Thoracic aorta (tissue), 2 donors: ENCODE measurements around the gene PCDHGB7. TPM values are rescaled to one million over a fixed set of nuclear protein-coding genes. Genes with fewer than 3 reads are reported as not detected.
"Not testable (repeated sequence)": the region's sequence is repeated elsewhere in the genome, so short reads cannot be mapped to it uniquely, and the experiment has no call there.

Experiments
- ATAC-seq: fragments of 150-250 bp; one replicate; pipeline ENCODE4 v1.8.0; 2017; ENCODE audit warnings: low read depth; ENCODE audit not compliant: insufficient number of reproducible peaks, low FRiP score
- DNase-seq: peaks from one replicate; pipeline ENCODE4 v3.0.0-alpha.2; 2020; ENCODE audit warnings: low spot score
- H3K27ac ChIP-seq, 2 donors: fragments of 200-600 bp; sonication (generic); 1 replicate in 1 of 2; 2 replicates in 1 of 2; pipeline ENCODE4 v1.5.1; 2016; ENCODE audit warnings: mild to moderate bottlenecking in 2 of 2, moderate library complexity in 2 of 2
- H3K27me3 ChIP-seq: fragments of 200-600 bp; sonication (generic); replicated peaks from 2 replicates; pipeline ENCODE4 v1.6.0; 2016; ENCODE audit warnings: mild to moderate bottlenecking; ENCODE audit not compliant: insufficient read depth
- H3K36me3 ChIP-seq: fragments of 200-600 bp; sonication (generic); one replicate; pipeline ENCODE4 v1.5.1; 2016
- H3K4me1 ChIP-seq, 2 donors: fragments of 200-600 bp; sonication (generic); 1 replicate in 1 of 2; 2 replicates in 1 of 2; pipeline versions ENCODE4 v1.5.1 to v1.6.0; 2016; ENCODE audit warnings: low read depth in 2 of 2, mild to moderate bottlenecking in 1 of 2; ENCODE audit not compliant: control insufficient read depth in 1 of 2
- H3K4me3 ChIP-seq: fragments of 200-600 bp; sonication (generic); 2 replicates; pipeline ENCODE4 v1.5.1; 2016; ENCODE audit warnings: mild to moderate bottlenecking
- H3K9me3 ChIP-seq: fragments of 200-600 bp; sonication (generic); 2 replicates; pipeline ENCODE4 v1.5.1; 2016
- CTCF ChIP-seq: fragments of 200-600 bp; sonication (generic); IDR thresholded peaks from one replicate; pipeline ENCODE4 v1.5.1; 2019; ENCODE audit warnings: antibody characterized with exemption
- total RNA-seq, 2 donors: library from RNA; depleted of rRNA; stranded (reverse); fragments of >200 nt; gene quantifications; one replicate each; pipeline versions ENCODE4 v1.1.0 to v1.2.3, GENCODE V29; 2016

Gene PCDHGB7
- total RNA-seq = 10 to 100 TPM; 18.0 to 28.1 TPM

GRCh38 chr5:141417494-141418172 is at the start of gene PCDHGB7:
Gene PCDHGB7, plus strand, starts transcription at chr5:141417677. Its CDS starts 183 bp downstream, at chr5:141417860.
- H3K36me3 ChIP-seq, DNase-seq, H3K4me1 ChIP-seq, H3K27ac ChIP-seq, H3K27me3 ChIP-seq, ATAC-seq: not testable (repeated sequence)
- TF ChIP-seq CTCF = peak; percentile 53
- Histone ChIP-seq H3K9me3 (peaks cover 97% of the 10 kb centered on the region), H3K4me3 (peak within 1 kb of the TSS; percentile 65)

DNA sequence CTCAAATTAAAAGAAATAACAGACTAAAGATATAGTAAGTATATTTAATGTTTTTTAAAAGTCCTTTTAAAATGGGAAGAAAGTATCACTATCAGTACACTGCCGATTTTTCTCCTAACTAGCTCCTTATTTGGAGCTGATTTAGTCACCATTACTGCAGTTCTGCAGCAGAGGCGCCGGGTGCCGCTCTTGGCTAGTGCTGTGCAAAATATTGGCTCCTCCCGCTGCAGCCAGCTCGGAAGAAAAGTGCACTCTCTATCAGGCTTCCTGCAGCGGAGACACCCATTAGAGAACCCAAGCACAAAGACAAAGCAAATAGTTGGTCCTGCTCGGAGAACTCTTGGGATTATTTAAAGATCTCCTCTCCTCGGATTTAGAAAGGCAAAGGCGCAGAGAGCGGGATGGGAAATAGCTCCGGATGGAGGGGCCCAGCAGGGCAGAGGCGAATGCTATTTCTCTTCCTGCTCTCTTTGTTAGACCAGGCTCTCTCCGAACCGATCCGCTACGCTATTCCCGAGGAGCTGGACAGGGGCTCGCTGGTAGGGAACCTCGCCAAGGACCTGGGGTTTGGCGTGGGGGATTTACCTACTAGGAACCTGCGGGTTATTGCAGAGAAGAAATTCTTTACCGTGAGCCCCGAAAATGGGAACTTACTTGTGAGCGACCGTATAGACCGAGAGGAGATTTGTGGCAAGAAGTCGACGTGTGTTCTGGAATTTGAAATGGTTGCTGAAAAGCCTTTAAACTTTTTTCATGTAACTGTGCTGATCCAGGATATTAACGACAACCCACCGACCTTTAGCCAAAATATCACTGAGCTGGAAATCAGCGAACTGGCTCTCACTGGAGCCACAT is 47.3 kb upstream of the PCDHGB7 start, which contains the start of gene PCDHGB3:
TSS of gene PCDHGB3 (plus strand) at position 249 of the 855 bp plus-strand sequence. CDS start at position 402, 153 bp downstream.
- Histone ChIP-seq H3K4me1 (no peaks in the 10 kb centered on the region), H3K27me3 (no peaks in the 10 kb centered on the region), H3K4me3 (peak within 1 kb of the TSS; percentile 41), H3K9me3 (peaks cover 93% of the 10 kb centered on the region), H3K36me3 (no peaks in the 10 kb centered on the region), H3K27ac (no peak within 1 kb of the TSS)
- TF ChIP-seq CTCF = no peak
- DNase-seq (no peak), ATAC-seq (no peak)

GRCh38 chr5:141371572-141372475 is 45.7 kb upstream of the PCDHGB7 start:
- Histone ChIP-seq H3K27me3 (no peaks in the 10 kb centered on the region), H3K36me3 (no peaks in the 10 kb centered on the region), H3K4me1 (no peaks in the 10 kb centered on the region), H3K9me3 (peaks cover 89% of the 10 kb centered on the region), H3K4me3 (peak overlapping the region; percentile 24), H3K27ac (no peak overlapping the region)
- no peak for DNase-seq
- no peak for TF ChIP-seq CTCF
- ATAC-seq = no peak

- H3K4me1 ChIP-seq = no peaks in the 10 kb centered on the region
- H3K4me3 ChIP-seq = peak within 1 kb of the TSS; percentile 18
- no peak for TF ChIP-seq CTCF
- no peaks in the 10 kb centered on the region for H3K27me3 ChIP-seq
- DNase-seq (no peak), ATAC-seq (no peak)
- no peaks in the 10 kb centered on the region for H3K36me3 ChIP-seq
- peaks cover 94% of the 10 kb centered on the region for H3K9me3 ChIP-seq
- no peak within 1 kb of the TSS for H3K27ac ChIP-seq
Measured at GRCh38 chr5:141373673-141374317, 43.7 kb upstream of the PCDHGB7 start, which contains the start of gene PCDHGA6. Gene PCDHGA6, plus strand, starts transcription at chr5:141373891. Its CDS starts 193 bp downstream, at chr5:141374084.
